HG02759 (cell line): ENCODE results near the gene UBAP1L.
"Not testable (repeated sequence)": the region's sequence is repeated elsewhere in the genome, so short reads cannot be mapped to it uniquely, and the experiment has no call there.

Experiments used
- ATAC-seq: cut with Tn5 transposase; IDR thresholded peaks from one replicate; pipeline ENCODE4 v1.9.1; 2021; ENCODE audit warnings: mild to moderate bottlenecking, moderate library complexity; ENCODE audit not compliant: unreplicated experiment

Gene UBAP1L

GRCh38 chr15:65115086-65115485 is at the start of gene UBAP1L:
TSS of gene UBAP1L (minus strand) at chr15:65115200. CDS start at chr15:65106215, 8,985 bp downstream.
- no peak for ATAC-seq

GRCh38 chr15:65164139-65164538 is 49.1 kb upstream of the UBAP1L start:
- ATAC-seq, result no peak

- no peak for ATAC-seq
Observed at GRCh38 chr15:65163041-65163440, 48.0 kb upstream of the UBAP1L start.

GRCh38 chr15:65156692-65157091 is 41.7 kb upstream of the UBAP1L start:
- no peak for ATAC-seq

- ATAC-seq, result no peak
Observed at GRCh38 chr15:65154720-65155119, 39.7 kb upstream of the UBAP1L start.

GRCh38 chr15:65147902-65148301 is 32.9 kb upstream of the UBAP1L start:
- ATAC-seq, result no peak

- no peak for ATAC-seq
Observed at GRCh38 chr15:65146438-65146837, 31.4 kb upstream of the UBAP1L start.

GRCh38 chr15:65138631-65139030 is 23.6 kb upstream of the UBAP1L start:
- ATAC-seq, result not testable (repeated sequence)

GRCh38 chr15:65137893-65138292 is 22.9 kb upstream of the UBAP1L start:
- ATAC-seq, result not testable (repeated sequence)

GRCh38 chr15:65137089-65137488 is 22.1 kb upstream of the UBAP1L start:
- ATAC-seq, result not testable (repeated sequence)

GRCh38 chr15:65134538-65134937 is 19.5 kb upstream of the UBAP1L start:
- ATAC-seq, result no peak

GRCh38 chr15:65133548-65134200 is 18.7 kb upstream of the UBAP1L start, which contains the start of gene PDCD7:
TSS of gene PDCD7 (minus strand) at chr15:65133808. CDS start at chr15:65133781, 27 bp downstream.
- peak; percentile 91 for ATAC-seq

- ATAC-seq, result peak; percentile 47
Observed at GRCh38 chr15:65132878-65133547, 18.0 kb upstream of the UBAP1L start.

- ATAC-seq, result no peak
Observed at GRCh38 chr15:65130941-65131340, 15.9 kb upstream of the UBAP1L start.

GRCh38 chr15:65115542-65115941 is 542 bp upstream of the UBAP1L start:
- no peak for ATAC-seq

GRCh38 chr15:65110676-65111292 is 4.2 kb downstream of the UBAP1L start:
- ATAC-seq, result no peak

GRCh38 chr15:65106011-65106590 is 8.9 kb downstream of the UBAP1L start:
- ATAC-seq, result no peak

GRCh38 chr15:65105038-65105437 is 10.0 kb downstream of the UBAP1L start:
- no peak for ATAC-seq

GRCh38 chr15:65102912-65103311 is 12.1 kb downstream of the UBAP1L start:
- no peak for ATAC-seq

- ATAC-seq, result no peak
Observed at GRCh38 chr15:65101891-65102708, 12.9 kb downstream of the UBAP1L start.

- ATAC-seq, result no peak
Observed at GRCh38 chr15:65101411-65101890, 13.5 kb downstream of the UBAP1L start.
